SK-N-SH (cell line): Measurements from ENCODE around the gene MLKL.

Source experiments
- NFIC ChIP-seq: IDR thresholded peaks from 2 replicates; pipeline ENCODE4 v1.4.0; 2012; ENCODE audit warnings: borderline replicate concordance
- RCOR1 ChIP-seq: fragments of 150-350 bp; IDR thresholded peaks from 2 replicates; pipeline ENCODE4 v1.6.1; 2017; ENCODE audit warnings: antibody characterized with exemption, low read length
- YY1 ChIP-seq: IDR thresholded peaks from 2 replicates; pipeline ENCODE4 v1.4.0; 2012; ENCODE audit warnings: low read depth, mild to moderate bottlenecking
- TF ChIP-seq, protein P1 (sequence below): fragments of 200-600 bp; sonication (generic); IDR thresholded peaks from 2 replicates; pipeline ENCODE4 v1.6.1; 2017; ENCODE audit warnings: antibody characterized with exemption, mild to moderate bottlenecking, moderate library complexity
- TF ChIP-seq, protein P2 (sequence below): IDR thresholded peaks from 2 replicates; pipeline ENCODE4 v1.4.0; 2012; ENCODE audit warnings: low read depth, borderline replicate concordance

DNA sequence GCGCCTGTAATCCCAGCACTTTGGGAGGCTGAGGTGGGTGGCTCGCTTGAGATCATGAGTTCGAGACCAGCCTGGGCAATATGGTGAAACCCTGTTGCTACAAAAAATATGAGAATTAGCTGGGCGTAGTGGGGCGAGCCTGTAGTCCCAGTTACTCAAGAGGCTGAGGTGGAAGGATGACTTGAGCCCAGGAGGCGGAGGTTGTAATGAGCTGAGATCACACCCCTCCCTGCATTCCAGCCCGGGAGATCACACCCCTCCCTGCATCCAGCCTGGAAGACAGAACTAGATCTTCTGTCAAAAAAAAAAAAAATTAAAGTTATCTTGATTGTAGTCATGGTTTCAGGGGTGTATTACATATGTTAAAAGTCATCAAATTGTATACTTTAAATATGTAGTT lies 67.0 kb downstream of the MLKL start:
- TF ChIP-seq, protein P1, sequence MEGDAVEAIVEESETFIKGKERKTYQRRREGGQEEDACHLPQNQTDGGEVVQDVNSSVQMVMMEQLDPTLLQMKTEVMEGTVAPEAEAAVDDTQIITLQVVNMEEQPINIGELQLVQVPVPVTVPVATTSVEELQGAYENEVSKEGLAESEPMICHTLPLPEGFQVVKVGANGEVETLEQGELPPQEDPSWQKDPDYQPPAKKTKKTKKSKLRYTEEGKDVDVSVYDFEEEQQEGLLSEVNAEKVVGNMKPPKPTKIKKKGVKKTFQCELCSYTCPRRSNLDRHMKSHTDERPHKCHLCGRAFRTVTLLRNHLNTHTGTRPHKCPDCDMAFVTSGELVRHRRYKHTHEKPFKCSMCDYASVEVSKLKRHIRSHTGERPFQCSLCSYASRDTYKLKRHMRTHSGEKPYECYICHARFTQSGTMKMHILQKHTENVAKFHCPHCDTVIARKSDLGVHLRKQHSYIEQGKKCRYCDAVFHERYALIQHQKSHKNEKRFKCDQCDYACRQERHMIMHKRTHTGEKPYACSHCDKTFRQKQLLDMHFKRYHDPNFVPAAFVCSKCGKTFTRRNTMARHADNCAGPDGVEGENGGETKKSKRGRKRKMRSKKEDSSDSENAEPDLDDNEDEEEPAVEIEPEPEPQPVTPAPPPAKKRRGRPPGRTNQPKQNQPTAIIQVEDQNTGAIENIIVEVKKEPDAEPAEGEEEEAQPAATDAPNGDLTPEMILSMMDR = no peak
- no peak for TF ChIP-seq NFIC
- no peak for TF ChIP-seq YY1
- TF ChIP-seq, protein P2, sequence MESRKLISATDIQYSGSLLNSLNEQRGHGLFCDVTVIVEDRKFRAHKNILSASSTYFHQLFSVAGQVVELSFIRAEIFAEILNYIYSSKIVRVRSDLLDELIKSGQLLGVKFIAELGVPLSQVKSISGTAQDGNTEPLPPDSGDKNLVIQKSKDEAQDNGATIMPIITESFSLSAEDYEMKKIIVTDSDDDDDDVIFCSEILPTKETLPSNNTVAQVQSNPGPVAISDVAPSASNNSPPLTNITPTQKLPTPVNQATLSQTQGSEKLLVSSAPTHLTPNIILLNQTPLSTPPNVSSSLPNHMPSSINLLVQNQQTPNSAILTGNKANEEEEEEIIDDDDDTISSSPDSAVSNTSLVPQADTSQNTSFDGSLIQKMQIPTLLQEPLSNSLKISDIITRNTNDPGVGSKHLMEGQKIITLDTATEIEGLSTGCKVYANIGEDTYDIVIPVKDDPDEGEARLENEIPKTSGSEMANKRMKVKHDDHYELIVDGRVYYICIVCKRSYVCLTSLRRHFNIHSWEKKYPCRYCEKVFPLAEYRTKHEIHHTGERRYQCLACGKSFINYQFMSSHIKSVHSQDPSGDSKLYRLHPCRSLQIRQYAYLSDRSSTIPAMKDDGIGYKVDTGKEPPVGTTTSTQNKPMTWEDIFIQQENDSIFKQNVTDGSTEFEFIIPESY = no peak
- TF ChIP-seq RCOR1 = no peak
